HEK293 (cell line): ENCODE results near the gene C1orf56.

ENCODE experiments used
- CTCF ChIA-PET: fragments of 350-600 bp; formaldehyde crosslinking; extraction: SDS; loops from one replicate; lab custom pipeline; 2021; ENCODE audit warnings: antibody characterized with exemption; lab: Yijun Ruan, JAX
- POLR2A ChIA-PET: fragments of 300-600 bp; formaldehyde crosslinking; extraction: SDS; loops from one replicate; lab custom pipeline; 2020; ENCODE audit warnings: antibody characterized with exemption, inconsistent platforms; lab: Yijun Ruan, JAX
- H3K27ac ChIP-seq: fragments of 200-500 bp; sonication (Bioruptor generic); 2 replicates; pipeline ENCODE4 v1.5.1; 2014; ENCODE audit warnings: low read depth, low read length, control low read depth, inconsistent platforms; ENCODE audit errors: extremely low read depth
- H3K36me3 ChIP-seq, 2 experiments: fragments of 200-500 bp in 1 of 2; sonication (Bioruptor generic) in 1 of 2; 1 replicate in 1 of 2; 2 replicates in 1 of 2; pipeline ENCODE4 v1.5.1; 2014 to 2017; ENCODE audit warnings: inconsistent platforms in 2 of 2, low read length in 2 of 2; ENCODE audit not compliant: control insufficient read depth in 2 of 2, insufficient read depth in 1 of 2
- H3K4me1 ChIP-seq: fragments of 200-500 bp; sonication (Bioruptor generic); 2 replicates; pipeline ENCODE4 v1.5.1; 2014; ENCODE audit warnings: mild to moderate bottlenecking, low read length, inconsistent platforms; ENCODE audit not compliant: control insufficient read depth, insufficient read depth
- H3K4me3 ChIP-seq: 2 replicates; pipeline ENCODE4 v1.5.1; 2011; ENCODE audit warnings: low read depth, mild to moderate bottlenecking, control low read depth, low read length, moderate library complexity
- H3K9me3 ChIP-seq: fragments of 200-500 bp; sonication (Bioruptor generic); 2 replicates; pipeline ENCODE4 v1.5.1; 2014; ENCODE audit warnings: low read depth, low read length, inconsistent platforms; ENCODE audit not compliant: control insufficient read depth, insufficient read depth
- HOXD13 ChIP-seq: sonication (generic); formaldehyde crosslinking; IDR thresholded peaks from 2 replicates; pipeline ENCODE4 v1.8.0; 2022; ENCODE audit warnings: missing genetic modification reagents, borderline replicate concordance
- INSM2 ChIP-seq: fragments of 450-650 bp; formaldehyde crosslinking; IDR thresholded peaks from 2 replicates; pipeline ENCODE4 v1.5.1; 2016; ENCODE audit warnings: missing biosample characterization, missing genetic modification characterization
- KLF1 ChIP-seq: fragments of 450-650 bp; formaldehyde crosslinking; IDR thresholded peaks from 2 replicates; pipeline ENCODE4 v1.5.1; 2016; ENCODE audit warnings: missing biosample characterization, missing genetic modification characterization
- KLF10 ChIP-seq: fragments of 450-650 bp; IDR thresholded peaks from 2 replicates; pipeline ENCODE4 v1.5.1; 2018; ENCODE audit warnings: missing biosample characterization, mild to moderate bottlenecking, missing genetic modification characterization
- MYNN ChIP-seq: fragments of 450-650 bp; formaldehyde crosslinking; IDR thresholded peaks from 2 replicates; pipeline ENCODE4 v1.5.1; 2016; ENCODE audit warnings: missing biosample characterization, missing genetic modification characterization, borderline replicate concordance
- MZF1 ChIP-seq: fragments of 450-650 bp; formaldehyde crosslinking; IDR thresholded peaks from 2 replicates; pipeline ENCODE4 v1.5.1; 2017; ENCODE audit warnings: missing biosample characterization, missing genetic modification characterization, borderline replicate concordance
- PATZ1 ChIP-seq: fragments of 450-650 bp; formaldehyde crosslinking; IDR thresholded peaks from 2 replicates; pipeline ENCODE4 v1.5.1; 2016; ENCODE audit warnings: missing biosample characterization, missing genetic modification characterization
- RBAK ChIP-seq: fragments of 450-650 bp; formaldehyde crosslinking; IDR thresholded peaks from 2 replicates; pipeline ENCODE4 v1.5.1; 2016; ENCODE audit warnings: missing biosample characterization, missing genetic modification characterization
- SCRT2 ChIP-seq: fragments of 450-650 bp; formaldehyde crosslinking; IDR thresholded peaks from 2 replicates; pipeline ENCODE4 v1.5.1; 2016; ENCODE audit warnings: missing biosample characterization, missing genetic modification characterization
- YY1 ChIP-seq: fragments of 450-650 bp; formaldehyde crosslinking; IDR thresholded peaks from 2 replicates; pipeline ENCODE4 v1.5.1; 2018; ENCODE audit warnings: missing biosample characterization, missing genetic modification characterization
- ZBTB17 ChIP-seq: fragments of 450-650 bp; formaldehyde crosslinking; IDR thresholded peaks from 2 replicates; pipeline ENCODE4 v1.5.1; 2016; ENCODE audit warnings: missing biosample characterization, missing genetic modification characterization
- ZBTB48 ChIP-seq: fragments of 450-650 bp; formaldehyde crosslinking; IDR thresholded peaks from 2 replicates; pipeline ENCODE4 v1.5.1; 2016; ENCODE audit warnings: missing biosample characterization, missing genetic modification characterization
- ZIC2 ChIP-seq: fragments of 450-650 bp; formaldehyde crosslinking; IDR thresholded peaks from 2 replicates; pipeline ENCODE4 v1.5.1; 2016; ENCODE audit warnings: missing biosample characterization, missing genetic modification characterization
- ZNF140 ChIP-seq: fragments of 450-650 bp; formaldehyde crosslinking; IDR thresholded peaks from 2 replicates; pipeline ENCODE4 v1.5.1; 2016; ENCODE audit warnings: missing biosample characterization, missing genetic modification characterization
- ZNF18 ChIP-seq: fragments of 450-650 bp; formaldehyde crosslinking; IDR thresholded peaks from 2 replicates; pipeline ENCODE4 v1.5.1; 2016; ENCODE audit warnings: missing biosample characterization, missing genetic modification characterization
- ZNF335 ChIP-seq: fragments of 450-650 bp; formaldehyde crosslinking; conservative IDR thresholded peaks from 2 replicates; pipeline ENCODE4 v1.5.1; 2016; ENCODE audit warnings: missing biosample characterization, missing genetic modification characterization
- ZNF394 ChIP-seq: fragments of 450-650 bp; formaldehyde crosslinking; IDR thresholded peaks from 2 replicates; pipeline ENCODE4 v1.5.1; 2016; ENCODE audit warnings: missing biosample characterization, missing genetic modification characterization, mild to moderate bottlenecking, moderate library complexity, borderline replicate concordance
- ZNF398 ChIP-seq: fragments of 450-650 bp; formaldehyde crosslinking; IDR thresholded peaks from 2 replicates; pipeline ENCODE4 v1.5.1; 2017; ENCODE audit warnings: missing biosample characterization, missing genetic modification characterization
- ZNF544 ChIP-seq: fragments of 450-650 bp; formaldehyde crosslinking; IDR thresholded peaks from 2 replicates; pipeline ENCODE4 v1.5.0; 2017; ENCODE audit warnings: missing biosample characterization, missing genetic modification characterization
- ZNF571 ChIP-seq: fragments of 450-650 bp; formaldehyde crosslinking; IDR thresholded peaks from 2 replicates; pipeline ENCODE4 v1.5.0; 2017; ENCODE audit warnings: missing biosample characterization, missing genetic modification characterization
- ZNF76 ChIP-seq: fragments of 450-650 bp; formaldehyde crosslinking; IDR thresholded peaks from 2 replicates; pipeline ENCODE4; 2016; ENCODE audit warnings: low read depth, missing biosample characterization, missing genetic modification characterization, borderline replicate concordance
- ZNF791 ChIP-seq: fragments of 450-650 bp; formaldehyde crosslinking; IDR thresholded peaks from 2 replicates; pipeline ENCODE4 v1.5.1; 2016; ENCODE audit warnings: missing biosample characterization, missing genetic modification characterization
- ZNF792 ChIP-seq: fragments of 450-650 bp; formaldehyde crosslinking; IDR thresholded peaks from 2 replicates; pipeline ENCODE4 v1.5.1; 2016; ENCODE audit warnings: missing biosample characterization, missing genetic modification characterization

C1orf56 gene

GRCh38 chr1:151056149-151056548 lies 8.6 kb downstream of the C1orf56 start:
- no peaks in the 10 kb centered on the region for H3K9me3 ChIP-seq
- peaks cover 0 to 61% of the 10 kb centered on the region in 2 experiments; a peak in 2 of 3 replicates for H3K36me3 ChIP-seq
- POLR2A ChIA-PET = no interaction called here
- no peak overlapping the region for H3K4me3 ChIP-seq
- no peak overlapping the region for H3K27ac ChIP-seq
- TF ChIP-seq SCRT2 (tag by site-specific recombination) = no peak
- TF ChIP-seq ZNF571 (tag by site-specific recombination) = no peak
- TF ChIP-seq ZNF791 (tag by site-specific recombination) = no peak
- no peak for TF ChIP-seq ZIC2 (tag by site-specific recombination)
- TF ChIP-seq KLF10 (tag by site-specific recombination) = no peak
- no peak for TF ChIP-seq ZNF76
- no peak for TF ChIP-seq ZNF140
- CTCF ChIA-PET = interaction anchor here (1.8 kb wide), 1 partner anchor 50 kb away, joined by 4 read pairs; the partner anchor contains the start of gene MINDY1
- H3K4me1 ChIP-seq = peaks cover 4% of the 10 kb centered on the region; the same call in 1 of the 2 replicates

GRCh38 chr1:151058692-151059091 lies 11.1 kb downstream of the C1orf56 start:
- TF ChIP-seq ZNF394 (tag by site-specific recombination) (peak; percentile 73), ZBTB17 (0 out of 2 replicates have a peak, but pooled peaks have one; percentile 0), ZNF335 (tag by site-specific recombination) (peak; percentile 94), INSM2 (tag by site-specific recombination) (no peak), ZNF544 (tag by site-specific recombination) (no peak), MYNN (tag by site-specific recombination) (no peak), MZF1 (tag by site-specific recombination) (no peak)
- ChIA-PET POLR2A (interaction anchor here (0.6 to 3.8 kb wide), 6 partner anchors 9 to 738 kb away, joined by 3 to 20 read pairs (median 10); partner anchors contain the start of genes C1orf56, GABPB2 and MINDY1), CTCF (interaction anchor here (0.6 to 2.7 kb wide), 11 partner anchors 8 to 134 kb away, joined by 3 to 17 read pairs (median 4); partner anchors contain the start of genes C1orf56 and GABPB2)
- Histone ChIP-seq H3K9me3 (no peaks in the 10 kb centered on the region), H3K36me3 (peaks cover 0 to 40% of the 10 kb centered on the region in 2 experiments; a peak in 2 of 3 replicates), H3K4me1 (peaks cover 4% of the 10 kb centered on the region; the same call in 1 of the 2 replicates), H3K4me3 (peak overlapping the region; percentile 89), H3K27ac (peak overlapping the region; percentile 83)

- Histone ChIP-seq H3K9me3 (no peaks in the 10 kb centered on the region), H3K4me3 (peak within 1 kb of the TSS; percentile 89), H3K4me1 (peaks cover 4% of the 10 kb centered on the region; the same call in 1 of the 2 replicates), H3K27ac (peak within 1 kb of the TSS; percentile 83), H3K36me3 (peaks cover 0 to 37% of the 10 kb centered on the region in 2 experiments; a peak in 2 of 3 replicates)
- ChIA-PET CTCF (interaction anchor here (0.6 to 2.7 kb wide), 12 partner anchors 9 to 134 kb away, joined by 3 to 17 read pairs (median 3); partner anchors contain the start of genes C1orf56 and GABPB2), POLR2A (interaction anchor here (0.6 to 3.8 kb wide), 8 partner anchors 10 to 222 kb away, joined by 3 to 20 read pairs (median 6); partner anchors contain the start of genes C1orf56, GABPB2, MINDY1 and PSMD4)
- peak; percentile 82 for TF ChIP-seq ZNF398 (tag by site-specific recombination)
- TF ChIP-seq PATZ1 (tag by site-specific recombination) = peak; percentile 97
- no peak for TF ChIP-seq ZNF18
- TF ChIP-seq ZBTB48 = 0 out of 2 replicates have a peak, but pooled peaks have one; percentile 23
- TF ChIP-seq RBAK (tag by site-specific recombination) = no peak
- no peak; the same call in 1 of the 2 replicates for TF ChIP-seq YY1 (tag by site-specific recombination)
- TF ChIP-seq HOXD13 (CRISPR knock-in tag) = no peak
- TF ChIP-seq ZNF792 (tag by site-specific recombination) = no peak
- peak; percentile 77 for TF ChIP-seq KLF1 (tag by site-specific recombination)
Observed at GRCh38 chr1:151059109-151060006, 11.8 kb downstream of the C1orf56 start, which contains the start of gene CDC42SE1. Gene CDC42SE1 (minus strand): TSS chr1:151059622. CDS start chr1:151055730, 3,892 bp downstream.
